GM12878 (cell line): ENCODE results near the gene CBX8. TPM values are rescaled to one million over a fixed set of nuclear protein-coding genes. Genes with fewer than 3 reads are reported as not detected.

ENCODE experiments used
- ATAC-seq: fragments of 200-7000 bp; cut with Tn5 transposase; 3 replicates; pipeline ENCODE4 v1.9.1; 2020; ENCODE audit warnings: mild to moderate bottlenecking, moderate library complexity
- BruUV-seq: library from RNA; stranded (reverse); fragments of 400-500 nt; replicated peaks from 2 replicates; lab custom pipeline; 2021; lab: Mats Ljungman, UMichigan
- CTCF ChIA-PET: fragments of 300-600 bp; sonication (Branson Sonifier 250); formaldehyde crosslinking; extraction: SDS; loops from one replicate; lab custom pipeline; 2021; ENCODE audit warnings: inconsistent platforms; lab: Yijun Ruan, JAX
- POLR2A ChIA-PET: fragments of 350-600 bp; formaldehyde crosslinking; extraction: SDS; loops from one replicate; lab custom pipeline; 2021; ENCODE audit warnings: inconsistent platforms; lab: Charles Lee
- RAD21 ChIA-PET: fragments of 300-600 bp; sonication (Branson Sonifier 250); formaldehyde crosslinking; loops from one replicate; lab custom pipeline; 2023; ENCODE audit warnings: antibody characterized with exemption; ENCODE audit not compliant: unreplicated experiment; lab: Charles Lee
- SMC1A ChIA-PET: fragments of 300-600 bp; sonication (Branson Sonifier 250); formaldehyde crosslinking; loops from one replicate; lab custom pipeline; 2023; ENCODE audit not compliant: unreplicated experiment, uncharacterized antibody; lab: Charles Lee
- DNase-seq: peaks from one replicate; pipeline ENCODE4 v3.0.0-alpha.2; 2011; ENCODE audit warnings: low read depth, low spot score
- FAIRE-seq: peaks from 3 replicates; lab custom pipeline; 2011; peaks lifted over from hg19 to GRCh38; lab: Jason Lieb, UNC
- H2AFZ ChIP-seq: 2 replicates; pipeline ENCODE4 v1.6.0; 2011; ENCODE audit warnings: low read depth, low read length, control low read depth; ENCODE audit not compliant: control insufficient read depth
- H3K27ac ChIP-seq: 2 replicates; pipeline ENCODE4 v1.5.1; 2011; ENCODE audit warnings: control low read depth; ENCODE audit not compliant: control insufficient read depth, insufficient read depth
- H3K27me3 ChIP-seq, 2 experiments: replicated peaks in 1 of 2; 2 replicates each; pipeline versions ENCODE4 v1.6.0 to v1.6.1; 2011; ENCODE audit warnings: low read length in 1 of 2; ENCODE audit not compliant: control insufficient read depth in 2 of 2, insufficient read depth in 2 of 2
- H3K36me3 ChIP-seq, 2 experiments: 2 replicates each; pipeline ENCODE4 v1.5.1; 2011; ENCODE audit warnings: low read length in 1 of 2; ENCODE audit not compliant: control insufficient read depth in 2 of 2, insufficient read depth in 2 of 2
- H3K4me1 ChIP-seq: 2 replicates; pipeline ENCODE4 v1.6.1; 2011; ENCODE audit warnings: mild to moderate bottlenecking, low read length, moderate library complexity, mixed read lengths; ENCODE audit not compliant: control insufficient read depth, insufficient read depth
- H3K4me2 ChIP-seq: 2 replicates; pipeline ENCODE4 v1.6.0; 2011; ENCODE audit warnings: control low read depth; ENCODE audit not compliant: control insufficient read depth, insufficient read depth
- H3K4me3 ChIP-seq: fragments of 200-600 bp; sonication (generic); 2 replicates; pipeline ENCODE4 v1.5.1; 2016
- H3K79me2 ChIP-seq: 2 replicates; pipeline ENCODE4 v1.6.0; 2011; ENCODE audit warnings: low read length; ENCODE audit not compliant: control insufficient read depth, insufficient read depth
- H3K9ac ChIP-seq: 2 replicates; pipeline ENCODE4 v1.8.0; 2011; ENCODE audit warnings: low read length, control low read depth, mixed read lengths; ENCODE audit not compliant: control insufficient read depth, insufficient read depth
- H3K9me3 ChIP-seq: replicated peaks from 3 replicates; pipeline ENCODE4 v1.5.1; 2011; ENCODE audit warnings: mild to moderate bottlenecking, low read length; ENCODE audit not compliant: control insufficient read depth, insufficient read depth
- H4K20me1 ChIP-seq: 2 replicates; pipeline ENCODE4 v1.6.0; 2011; ENCODE audit not compliant: control insufficient read depth, insufficient read depth
- CBX3 ChIP-seq: fragments of 200-600 bp; sonication (generic); IDR thresholded peaks from 2 replicates; pipeline ENCODE4 v1.6.1; 2016; ENCODE audit warnings: low read depth, borderline replicate concordance
- SIX5 ChIP-seq: IDR thresholded peaks from 2 replicates; pipeline ENCODE4 v1.6.1; 2011; ENCODE audit warnings: mild to moderate bottlenecking, low read depth, low read length, moderate library complexity; ENCODE audit not compliant: severe bottlenecking
- ZBED1 ChIP-seq: IDR thresholded peaks from 2 replicates; pipeline ENCODE4 v1.6.1; 2016; ENCODE audit warnings: borderline replicate concordance
- ZBTB11 ChIP-seq: fragments of 450-650 bp; formaldehyde crosslinking; IDR thresholded peaks from 2 replicates; pipeline ENCODE4 v1.5.0; 2022; ENCODE audit warnings: mild to moderate bottlenecking, missing genetic modification characterization
- WGBS: methylation state at CpG from one replicate; pipeline ENCODE4 v1.1.6; 2016; ENCODE audit warnings: low lambda C conversion rate; ENCODE audit not compliant: insufficient replicate concordance, insufficient coverage; ENCODE audit errors: missing lambda C conversion rate; 5-methylcytosine and 5-hydroxymethylcytosine counted together
- in situ Hi-C: fragments of 300-500 bp; cut with MboI; formaldehyde crosslinking; loops from 9 replicates; pipeline ENCODE4 v1.14.3; 2018; ENCODE audit warnings: mixed read lengths
- intact Hi-C: fragments of 100-400 bp; cut with micrococcal nuclease; formaldehyde crosslinking; loops from one replicate; pipeline ENCODE4 v1.14.2; 2022; ENCODE audit not compliant: unreplicated experiment
- polyA plus RNA-seq, 11 experiments: library from polyadenylated mRNA; depleted of rRNA in 4 of 11; unstranded in 6 of 11; stranded (reverse) in 5 of 11; fragments of >200 nt; fragmentation: Nextera tagmentation in 4 of 11; fragmentation: Illumina TruSeq in 1 of 11; extraction: Ambion mirVana in 4 of 11; extraction: Trizol in 1 of 11; gene quantifications; 1 replicate in 1 of 11; 2 replicates in 10 of 11; pipeline versions ENCODE4 v1.2.1 to v1.2.3, GENCODE V29; 2011 to 2016; ENCODE audit warnings: inconsistent platforms in 2 of 11, missing spikeins in 2 of 11, low read depth in 1 of 11
- total RNA-seq, 4 experiments: library from RNA; depleted of rRNA in 3 of 4; stranded (reverse); fragments of >200 nt in 3 of 4; fragmentation: Illumina TruSeq in 1 of 4; extraction: Trizol in 1 of 4; gene quantifications; 2 replicates each; pipeline versions ENCODE4 v1.2.1 to v1.2.3, GENCODE V29; 2013 to 2021

The CBX8 gene
- total and polyA plus RNA-seq, 10 of the 15 experiments (the other 5 are each of a cell fraction or from before 2014, with no cell fraction given), result 0.03 to 6.7 (median 1.9) TPM

GRCh38 chr17:79765708-79766107 lies 31.2 kb downstream of the CBX8 start:
- Histone ChIP-seq H3K9ac (no peak overlapping the region), H4K20me1 (no peaks in the 10 kb centered on the region), H3K4me1 (no peaks in the 10 kb centered on the region), H2AFZ (no peak overlapping the region), H3K9me3 (peaks cover 5% of the 10 kb centered on the region; the same call in 2 of the 3 replicates), H3K27me3 (peaks cover 0 to 3% of the 10 kb centered on the region in 2 experiments; a peak in 2 of 4 replicates), H3K27ac (no peak overlapping the region), H3K4me3 (no peak overlapping the region), H3K36me3 (no peaks in the 10 kb centered on the region), H3K4me2 (no peak overlapping the region), H3K79me2 (no peaks in the 10 kb centered on the region)
- ChIA-PET RAD21 (no interaction called here), SMC1A (no interaction called here), POLR2A (interaction anchor here (0.7 kb wide), 1 partner anchor 707 kb away, joined by 3 read pairs; no protein-coding TSS in a partner anchor), CTCF (no interaction called here)
- intact Hi-C loops, result no loop called here
- no peak for TF ChIP-seq ZBTB11 (CRISPR knock-in tag)
- TF ChIP-seq CBX3, result no peak
- TF ChIP-seq SIX5, result no peak
- no peak for TF ChIP-seq ZBED1
- DNase-seq (no peak), ATAC-seq (no peak), FAIRE-seq (no peak)
- in situ Hi-C loops, result no loop called here
- WGBS, result 4% methylated on average over 3 of the region's 3 CpGs
- BruUV-seq, result no TSS peak
